HEK293T (cell line): ENCODE results near the gene LYPD5.
"Not testable (repeated sequence)": the region's sequence is repeated elsewhere in the genome, so short reads cannot be mapped to it uniquely, and the experiment has no call there.

Experiments
- CTBP1 ChIP-seq: fragments of 450-650 bp; IDR thresholded peaks from 2 replicates; pipeline ENCODE4 v1.6.1; 2016; ENCODE audit warnings: borderline replicate concordance
- FOXA1 ChIP-seq: fragments of 450-650 bp; IDR thresholded peaks from 2 replicates; pipeline ENCODE4 v1.6.1; 2016; ENCODE audit warnings: mild to moderate bottlenecking
- FOXM1 ChIP-seq: fragments of 450-650 bp; IDR thresholded peaks from 2 replicates; pipeline ENCODE4 v1.6.1; 2017; ENCODE audit warnings: mild to moderate bottlenecking, borderline replicate concordance
- HDGF ChIP-seq: fragments of 450-650 bp; IDR thresholded peaks from 2 replicates; pipeline ENCODE4 v1.6.1; 2017; ENCODE audit warnings: antibody characterized with exemption, borderline replicate concordance

GRCh38 chr19:43764684-43765083, 37.6 kb downstream of the LYPD5 start:
- TF ChIP-seq HDGF, CTBP1, FOXM1, FOXA1: not testable (repeated sequence)
